Regular cardiac myocyte (primary cell): Measurements from ENCODE around the gene CCDC181. TPM values are rescaled to one million over a fixed set of nuclear protein-coding genes. Genes with fewer than 3 reads are reported as not detected.

ENCODE experiments used
- total RNA-seq: library from RNA; depleted of rRNA; stranded (reverse); fragments of >200 nt; gene quantifications from 2 replicates; pipeline ENCODE4 v1.2.3, GENCODE V29; 2014

CCDC181 gene
- 0.77 and 1.7 TPM in 2 replicates for total RNA-seq

DNA sequence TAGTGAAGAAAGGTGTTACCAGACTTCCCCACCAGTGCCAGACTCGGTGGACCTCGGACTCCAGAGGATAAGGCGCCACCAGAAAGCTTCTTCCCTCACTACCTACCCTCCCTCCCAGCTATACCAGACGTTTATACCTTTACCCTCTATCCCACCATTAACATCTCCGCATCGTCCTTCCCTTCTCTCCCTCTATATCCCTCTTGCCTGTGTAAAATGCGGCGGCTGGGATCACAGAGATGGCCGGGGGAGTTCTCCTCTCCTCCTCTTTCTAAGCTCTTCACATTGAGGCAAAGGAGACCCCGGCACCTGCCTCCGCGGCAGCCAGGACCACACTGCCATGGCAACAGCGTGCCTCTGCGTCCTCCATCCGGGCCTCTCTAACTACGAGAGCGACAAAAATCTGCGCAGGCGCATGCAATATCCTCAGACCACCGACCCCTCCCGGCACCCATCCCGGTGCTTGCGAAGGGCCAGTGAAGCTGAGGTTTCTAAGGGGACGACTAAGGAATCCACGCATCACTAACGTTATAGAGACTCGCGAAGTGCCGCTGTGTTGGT, at the start of gene CCDC181:
TSS of gene CCDC181 (minus strand) at position 394 of the 561 bp plus-strand sequence. CDS start 2,547 bp downstream, outside the sequence.

GRCh38 chr1:169367686-169368405, 59.4 kb downstream of the CCDC181 start, which contains the start of the genes BLZF1 and NME7:
BLZF1 (plus strand) TSS chr1:169368195; CDS start chr1:169369523, 1,328 bp downstream.
NME7 (minus strand) TSS chr1:169367797; CDS start chr1:169367710, 87 bp downstream.

Other genes starting within 250 kb of the CCDC181 start
- gene NME7, start 59.7 kb downstream of the CCDC181 start, total RNA-seq, result 29.9 and 39.7 TPM in 2 replicates
- 46.6 and 49.9 TPM in 2 replicates for gene BLZF1, start 59.3 kb downstream of the CCDC181 start, total RNA-seq
- 8.1 and 16.9 TPM in 2 replicates for gene SLC19A2, start 58.5 kb upstream of the CCDC181 start, total RNA-seq
- gene F5, start 159.0 kb upstream of the CCDC181 start, total RNA-seq, result under 0.01 TPM in 1 of 2 replicates, not detected in the other
- 0.19 and 1.4 TPM in 2 replicates for gene SELP, start 202.7 kb upstream of the CCDC181 start, total RNA-seq